ENCODE measurements around the gene FSCN2. TPM values are rescaled to one million over a fixed set of nuclear protein-coding genes. Genes with fewer than 3 reads are reported as not detected.

The FSCN2 gene, protein sequence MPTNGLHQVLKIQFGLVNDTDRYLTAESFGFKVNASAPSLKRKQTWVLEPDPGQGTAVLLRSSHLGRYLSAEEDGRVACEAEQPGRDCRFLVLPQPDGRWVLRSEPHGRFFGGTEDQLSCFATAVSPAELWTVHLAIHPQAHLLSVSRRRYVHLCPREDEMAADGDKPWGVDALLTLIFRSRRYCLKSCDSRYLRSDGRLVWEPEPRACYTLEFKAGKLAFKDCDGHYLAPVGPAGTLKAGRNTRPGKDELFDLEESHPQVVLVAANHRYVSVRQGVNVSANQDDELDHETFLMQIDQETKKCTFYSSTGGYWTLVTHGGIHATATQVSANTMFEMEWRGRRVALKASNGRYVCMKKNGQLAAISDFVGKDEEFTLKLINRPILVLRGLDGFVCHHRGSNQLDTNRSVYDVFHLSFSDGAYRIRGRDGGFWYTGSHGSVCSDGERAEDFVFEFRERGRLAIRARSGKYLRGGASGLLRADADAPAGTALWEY
- 0.46 and 0.62 TPM in 2 replicates for total RNA-seq (2014; rRNA removed; shearing (Covaris generic))
- polyA plus RNA-seq (2014; cell fraction: nucleus; rRNA removed): 0.72 and 1.1 TPM in 2 replicates

- DNase-seq (ENCODE audit: extremely low read depth, low read depth): no peak
These were observed at the start of gene FSCN2 for GRCh38 chr17:81527591-81528383. Gene FSCN2 (plus strand): TSS chr17:81528377. CDS start chr17:81528532, 155 bp downstream.

DNA sequence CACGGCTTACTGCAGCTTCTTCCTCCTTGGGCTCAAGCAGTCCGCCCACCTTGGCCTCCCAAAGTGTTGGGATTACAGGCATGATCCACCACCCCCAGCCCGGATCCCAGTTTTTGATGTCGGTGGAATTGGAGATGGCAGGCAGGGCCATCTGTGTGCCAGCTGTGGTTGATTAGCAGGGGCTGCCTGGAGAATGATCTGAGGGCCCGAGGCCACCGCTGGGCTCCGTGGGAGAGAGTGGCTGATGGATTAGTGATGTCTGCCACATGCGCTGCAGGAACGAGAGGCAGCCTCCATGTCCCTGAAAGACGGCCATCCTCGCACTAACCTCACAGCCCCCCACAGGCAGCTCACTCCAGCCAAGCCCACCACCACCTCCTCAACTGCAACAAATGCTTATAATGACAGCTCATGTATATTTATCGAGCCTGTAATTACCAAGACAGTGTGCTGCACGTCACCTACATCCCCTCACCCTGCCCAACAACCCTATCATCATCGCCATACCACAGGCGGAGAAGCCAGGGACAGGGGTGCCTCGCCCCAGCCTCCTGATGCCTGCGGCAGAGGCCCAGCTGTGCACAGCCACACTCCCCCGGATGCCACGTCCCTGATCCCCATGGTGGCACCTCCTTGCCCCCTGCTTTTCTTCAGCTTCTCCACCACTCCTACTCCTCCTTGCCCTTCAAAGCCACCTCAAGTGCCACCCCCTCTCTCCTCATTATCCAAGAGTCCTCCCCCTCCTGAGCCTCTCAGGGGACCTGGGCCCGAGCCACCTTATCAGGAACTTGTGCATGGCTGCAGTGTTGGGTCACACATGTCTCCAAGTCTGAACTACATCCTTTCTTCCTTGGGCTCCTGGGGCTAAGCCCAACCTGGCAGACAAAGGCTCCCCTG is 48.8 kb upstream of the FSCN2 start:
- no peak for DNase-seq (ENCODE audit: extremely low read depth, low read depth)

DNA sequence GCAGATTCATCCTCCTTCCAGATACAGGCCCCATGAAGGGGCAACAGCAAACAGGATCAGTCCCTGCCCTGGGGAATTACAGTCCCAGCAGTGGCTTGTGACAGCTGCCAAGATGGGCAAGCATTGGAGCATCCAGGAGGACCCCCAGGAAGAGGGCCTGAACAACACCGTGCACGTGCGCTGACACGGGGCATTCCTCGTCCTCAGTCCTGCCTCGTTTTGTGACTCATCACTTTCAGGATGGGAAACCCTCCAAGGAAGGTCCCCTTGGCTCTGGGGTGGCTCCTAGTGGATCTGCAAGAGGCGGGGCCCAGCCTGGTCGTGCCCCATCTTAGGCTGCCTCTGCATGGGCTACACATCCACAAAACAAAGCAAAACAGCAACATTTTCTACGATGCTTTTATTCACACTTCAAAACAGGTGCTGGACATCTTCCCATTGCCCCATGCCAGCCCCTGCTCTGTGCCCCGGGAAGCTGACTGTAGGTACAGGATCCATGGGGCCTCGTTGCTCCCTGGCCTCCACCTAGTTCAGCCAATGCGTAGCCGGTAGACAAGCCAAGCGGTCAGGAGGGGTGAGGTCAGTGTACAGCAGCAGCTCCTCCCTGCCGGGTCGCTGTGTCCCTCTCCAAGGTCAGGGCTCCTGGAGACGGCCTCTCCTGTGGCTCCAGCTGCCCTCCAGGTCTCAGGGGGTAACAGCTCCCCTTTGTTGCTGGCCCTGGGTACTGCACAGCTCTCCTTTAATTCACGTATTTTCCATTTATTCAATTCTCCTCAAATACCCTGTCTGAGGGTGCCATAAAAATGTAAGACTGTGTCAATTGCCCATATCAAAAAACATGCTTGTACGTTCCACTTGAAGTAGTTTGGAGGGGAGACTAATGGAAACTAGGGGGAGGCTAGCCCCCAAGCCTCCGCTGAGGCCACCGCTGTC is 47.8 kb upstream of the FSCN2 start:
- DNase-seq (ENCODE audit: extremely low read depth, low read depth): no peak

GRCh38 chr17:81481073-81481799 is 46.9 kb upstream of the FSCN2 start:
- DNase-seq (ENCODE audit: extremely low read depth, low read depth): no peak

DNA sequence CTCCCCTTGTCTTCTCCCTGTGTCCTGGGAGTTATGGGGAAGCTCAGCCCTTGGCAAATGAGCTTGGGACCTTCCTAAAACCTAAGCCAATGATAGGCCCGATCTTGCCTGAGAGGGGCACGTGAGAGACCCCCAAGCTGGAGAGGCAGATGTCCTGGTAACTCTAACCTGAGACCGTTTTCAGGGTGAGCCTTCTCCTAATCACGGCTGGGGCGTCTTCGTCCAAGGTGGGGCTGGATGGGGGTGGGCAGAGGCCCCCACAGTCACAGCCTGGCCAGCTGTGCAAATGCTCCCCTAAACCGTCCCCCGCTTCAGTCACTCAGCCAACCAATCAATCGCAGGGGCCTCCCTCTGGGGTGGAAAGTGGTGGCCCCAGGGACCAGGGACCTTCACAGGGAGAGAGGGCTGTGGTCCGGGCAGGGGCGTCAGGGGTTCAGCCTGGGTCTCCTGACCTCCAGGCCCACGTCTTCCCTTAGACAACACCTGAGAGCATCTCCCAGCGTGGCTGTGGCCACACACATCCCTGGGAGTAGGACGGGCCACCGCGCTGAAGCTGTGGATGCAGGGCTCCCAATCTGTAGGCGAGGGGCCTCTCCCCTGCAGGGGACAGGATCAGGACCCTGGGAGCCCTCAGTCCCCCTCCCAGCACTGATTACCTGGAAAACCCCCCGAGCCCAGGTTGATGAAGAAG is 46.2 kb upstream of the FSCN2 start:
- no peak for DNase-seq (ENCODE audit: extremely low read depth, low read depth)

DNA sequence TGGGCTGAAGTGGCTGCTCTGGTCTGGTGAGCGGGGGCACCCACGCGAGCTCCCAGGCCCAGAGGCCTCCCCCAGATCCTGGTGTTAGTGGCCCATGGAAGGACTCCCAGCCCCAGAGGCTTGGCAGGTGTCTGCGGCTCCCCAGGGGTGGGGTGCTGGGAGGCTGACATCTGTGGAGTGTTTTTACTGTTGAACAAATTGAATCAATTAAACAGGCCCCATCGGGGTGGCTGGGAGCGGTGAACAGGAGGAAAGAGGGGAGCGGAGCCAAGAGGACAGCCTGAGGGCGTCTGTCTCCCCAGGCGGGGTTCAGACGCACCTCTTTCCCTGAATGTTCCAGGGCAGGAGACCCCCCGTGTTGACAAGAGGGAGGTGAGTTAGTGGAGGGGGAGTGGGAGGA is 45.5 kb upstream of the FSCN2 start:
- DNase-seq (ENCODE audit: extremely low read depth, low read depth): no peak

GRCh38 chr17:81483085-81483861 is 44.9 kb upstream of the FSCN2 start:
- no peak for DNase-seq (ENCODE audit: extremely low read depth, low read depth)

- no peak for DNase-seq (ENCODE audit: extremely low read depth, low read depth)
These were observed 44.3 kb upstream of the FSCN2 start for GRCh38 chr17:81483862-81484194.

- DNase-seq (ENCODE audit: extremely low read depth, low read depth): peak; percentile 74
These were observed 43.8 kb upstream of the FSCN2 start for GRCh38 chr17:81484195-81484979.

DNA sequence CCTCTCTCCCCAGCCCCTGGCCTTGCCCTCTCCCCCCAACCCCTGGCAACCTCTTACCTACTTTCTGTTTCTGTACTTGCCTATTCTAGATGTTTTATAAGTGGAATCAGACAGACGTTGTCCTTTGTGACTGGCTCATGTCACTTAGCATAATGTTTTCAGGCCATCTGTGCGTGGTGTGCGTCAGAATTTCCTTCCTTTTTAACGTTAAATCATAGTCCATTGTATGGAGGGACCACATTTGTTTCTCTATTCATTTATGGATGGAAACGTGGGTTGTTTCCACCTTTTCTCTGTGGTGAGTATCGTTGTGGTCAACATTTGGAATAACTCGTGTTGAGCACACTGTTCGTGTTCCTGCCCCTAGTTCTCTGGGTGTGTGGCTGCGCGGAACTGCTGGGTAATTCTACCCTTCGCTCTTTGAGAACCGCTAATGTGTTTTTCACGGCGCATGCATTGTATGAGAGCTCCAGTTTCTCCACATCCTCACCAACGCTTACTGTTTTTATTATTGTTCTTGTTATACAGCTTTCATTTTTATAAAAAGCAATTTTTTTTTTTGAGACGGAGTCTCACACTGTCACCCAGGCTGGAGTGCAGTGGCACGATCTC is 41.9 kb upstream of the FSCN2 start:
- DNase-seq (ENCODE audit: extremely low read depth, low read depth): no peak

DNA sequence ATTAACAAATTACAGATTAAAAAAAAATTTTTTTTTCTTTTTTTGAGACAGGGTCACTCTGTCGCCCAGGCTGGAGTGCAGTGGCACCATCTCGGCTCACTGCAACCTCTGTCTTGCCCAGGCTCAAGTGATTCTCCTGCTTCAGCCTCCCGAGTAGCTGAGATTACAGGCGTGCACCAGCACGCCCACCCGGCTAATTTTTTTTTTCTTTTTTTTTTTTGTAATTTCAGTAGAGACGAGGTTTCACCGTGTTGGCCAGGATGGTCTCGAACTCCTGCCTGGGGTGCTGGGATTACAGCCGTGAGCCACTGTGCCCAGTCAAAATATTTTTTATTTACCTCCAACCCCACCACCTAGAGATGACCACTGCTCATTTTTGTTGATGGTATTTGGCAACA is 41.1 kb upstream of the FSCN2 start:
- DNase-seq (ENCODE audit: extremely low read depth, low read depth): no peak

GRCh38 chr17:81487487-81488275 is 40.5 kb upstream of the FSCN2 start:
- DNase-seq (ENCODE audit: extremely low read depth, low read depth): peak; percentile 72

GRCh38 chr17:81488276-81488860 is 39.8 kb upstream of the FSCN2 start:
- DNase-seq (ENCODE audit: extremely low read depth, low read depth): no peak

DNA sequence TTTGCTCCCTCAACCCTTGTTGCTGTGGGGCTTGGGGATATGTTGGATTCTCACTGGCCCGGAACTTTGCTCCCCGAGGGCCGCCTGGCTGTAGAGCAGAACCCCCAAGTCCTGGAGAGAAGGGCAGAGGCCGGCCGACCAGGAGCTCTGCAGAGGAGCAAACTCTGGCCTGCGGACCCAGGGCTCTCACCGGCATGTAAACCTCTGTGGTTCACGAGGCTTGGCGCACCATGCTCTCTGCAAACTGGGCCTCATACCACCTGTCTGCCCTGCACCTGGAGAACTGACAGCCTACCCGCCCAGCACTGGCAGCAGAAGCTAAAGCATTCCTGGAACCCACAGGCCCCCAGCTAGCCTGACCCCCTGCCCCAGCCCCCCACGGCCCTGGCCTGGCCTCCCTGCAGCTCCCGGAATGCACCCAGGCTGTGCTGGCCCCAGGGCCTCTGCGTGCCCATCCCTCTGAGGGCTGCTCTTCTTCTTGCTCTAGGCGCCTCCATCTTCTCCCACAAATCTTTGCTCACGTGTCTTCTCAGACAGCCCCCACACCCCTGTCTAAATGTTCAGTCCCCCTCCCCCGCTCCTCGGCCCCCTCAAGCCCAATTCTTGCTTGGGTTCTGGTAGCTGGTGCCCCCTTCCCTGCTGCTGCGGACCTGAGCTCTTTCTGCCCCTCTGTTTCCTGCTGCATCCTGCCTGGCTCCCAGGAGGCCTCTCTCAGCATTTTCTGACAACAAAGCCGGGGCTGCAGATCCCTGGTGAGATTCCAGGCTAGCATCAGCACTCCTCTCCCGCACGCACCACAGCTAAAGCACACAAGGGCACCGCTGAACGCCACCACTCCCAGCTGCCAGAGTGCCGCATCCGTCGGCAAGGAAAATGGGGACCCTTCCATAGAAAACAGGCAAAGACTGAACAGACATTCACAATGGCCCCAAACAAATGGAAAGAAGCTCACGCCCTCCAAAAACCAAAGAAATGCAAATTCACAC is 38.9 kb upstream of the FSCN2 start:
- no peak for DNase-seq (ENCODE audit: extremely low read depth, low read depth)

Measured in NCI-H460 (cell line).